CD8-positive, alpha-beta memory T cell (primary cell): Measurements from ENCODE around the gene PRKRA. TPM values are rescaled to one million over a fixed set of nuclear protein-coding genes. Genes with fewer than 3 reads are reported as not detected.

Experiments used
- CTCF ChIA-PET: fragments of 350-600 bp; sonication (Branson Sonifier 250); formaldehyde crosslinking; loops from one replicate; lab custom pipeline; 2021; ENCODE audit warnings: antibody characterized with exemption; lab: Charles Lee
- POLR2A ChIA-PET: fragments of 350-600 bp; sonication (Branson Sonifier 250); formaldehyde crosslinking; loops from one replicate; lab custom pipeline; 2021; ENCODE audit warnings: antibody characterized with exemption; lab: Charles Lee
- DNase-seq, 5 donors: peaks; one replicate each; pipeline versions ENCODE4 v3.0.0 to v3.0.0-alpha.2; 2020 to 2022; ENCODE audit warnings: mixed read lengths in 1 of 5
- H3K27ac ChIP-seq: one replicate; pipeline ENCODE4 v1.7.0; 2013; ENCODE audit warnings: low read depth, mild to moderate bottlenecking, low read length, moderate library complexity
- H3K27me3 ChIP-seq: 2 replicates; pipeline ENCODE4 v1.7.0; 2013; ENCODE audit warnings: low read length, mild to moderate bottlenecking; ENCODE audit not compliant: insufficient read depth, poor library complexity, severe bottlenecking
- H3K36me3 ChIP-seq: 2 replicates; pipeline ENCODE4 v1.7.0; 2013; ENCODE audit warnings: mild to moderate bottlenecking, low read length, moderate library complexity; ENCODE audit not compliant: insufficient read depth
- H3K4me1 ChIP-seq: 2 replicates; pipeline ENCODE4 v1.7.0; 2013; ENCODE audit warnings: mild to moderate bottlenecking, low read length, moderate library complexity; ENCODE audit not compliant: insufficient read depth
- H3K4me3 ChIP-seq: 2 replicates; pipeline ENCODE4 v1.7.0; 2013; ENCODE audit warnings: mild to moderate bottlenecking, low read length
- H3K9me3 ChIP-seq: 2 replicates; pipeline ENCODE4 v1.7.0; 2013; ENCODE audit warnings: mild to moderate bottlenecking, low read length
- H3K27ac Mint-ChIP-seq, 8 donors: one replicate each; pipeline ENCODE4 v1.8.0; 2020 to 2021; ENCODE audit warnings: mixed read lengths in 8 of 8, mild to moderate bottlenecking in 6 of 8, inconsistent platforms in 3 of 8, moderate library complexity in 3 of 8
- H3K27me3 Mint-ChIP-seq, 2 donors: one replicate each; pipeline ENCODE4 v1.8.0; 2020 to 2021; ENCODE audit warnings: mixed read lengths in 2 of 2, mild to moderate bottlenecking in 1 of 2, moderate library complexity in 1 of 2
- H3K36me3 Mint-ChIP-seq, 3 donors: one replicate each; pipeline ENCODE4 v1.8.0; 2020 to 2021; ENCODE audit warnings: mixed read lengths in 3 of 3, inconsistent platforms in 1 of 3, mild to moderate bottlenecking in 1 of 3
- H3K4me1 Mint-ChIP-seq, 3 donors: one replicate each; pipeline ENCODE4 v1.8.0; 2020 to 2021; ENCODE audit warnings: mixed read lengths in 3 of 3, inconsistent platforms in 1 of 3, mild to moderate bottlenecking in 1 of 3
- H3K4me3 Mint-ChIP-seq, 7 donors: one replicate each; pipeline ENCODE4 v1.8.0; 2020 to 2021; ENCODE audit warnings: mixed read lengths in 7 of 7, mild to moderate bottlenecking in 6 of 7, moderate library complexity in 4 of 7, inconsistent platforms in 2 of 7
- H3K9me3 Mint-ChIP-seq, 5 donors: one replicate each; pipeline ENCODE4 v1.8.0; 2020 to 2022; ENCODE audit warnings: mixed read lengths in 5 of 5, mild to moderate bottlenecking in 3 of 5, moderate library complexity in 2 of 5, inconsistent platforms in 1 of 5
- polyA plus RNA-seq: library from polyadenylated mRNA; unstranded; fragments of 300-500 nt; fragmentation: Illumina TruSeq; gene quantifications from one replicate; pipeline ENCODE4 v1.2.3, GENCODE V29; 2021
- total RNA-seq, 2 experiments: library from RNA; stranded (reverse); gene quantifications; one replicate each; pipeline ENCODE4 v1.2.3, GENCODE V29; 2021

Gene PRKRA
- 10 to 100 TPM; 48.4 to 48.5 TPM for total RNA-seq
- 58.0 TPM for polyA plus RNA-seq

DNA sequence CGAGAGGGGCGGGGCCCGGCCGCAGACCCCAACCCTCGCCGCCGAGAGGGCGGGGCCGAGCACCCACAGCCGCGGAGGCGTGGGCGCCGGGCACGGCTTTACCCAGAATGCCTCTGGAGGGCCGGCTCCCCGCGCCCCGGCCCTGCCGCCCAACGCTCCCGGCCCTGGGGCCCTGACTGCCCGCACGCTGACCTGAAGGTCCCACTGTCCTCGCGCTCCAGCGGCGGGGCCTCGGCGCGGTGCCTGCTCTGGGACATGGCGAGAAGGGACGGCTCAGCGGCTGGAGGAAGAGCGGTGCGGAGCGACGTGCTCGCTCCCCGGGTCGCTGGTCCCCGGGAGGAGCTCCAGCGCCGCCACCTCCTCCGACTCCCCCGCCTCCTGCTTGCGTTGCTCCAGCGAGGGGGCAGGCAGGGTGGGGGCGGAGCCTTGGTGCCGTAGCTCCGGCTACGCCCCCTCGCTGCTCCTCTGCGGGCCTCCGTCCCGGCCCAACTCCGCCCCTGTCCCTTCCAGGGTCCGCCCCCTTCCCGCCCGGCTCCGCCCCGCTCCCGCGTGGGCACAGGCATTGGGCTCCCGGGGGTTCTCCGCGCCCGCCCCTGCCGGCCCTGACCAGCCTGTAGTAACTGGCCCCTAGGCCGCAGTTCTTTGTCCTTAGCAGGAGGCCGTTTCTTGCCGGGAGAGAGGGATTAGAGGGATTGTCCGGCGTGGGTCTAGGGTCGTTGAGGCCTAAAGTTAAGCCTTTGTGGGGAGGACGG, at the start of gene PRKRA, which contains the start of gene PJVK:
PRKRA (minus strand) TSS at position 402 of the 752 bp plus-strand sequence; CDS start at position 257, 145 bp downstream.
PJVK (plus strand) TSS at position 605 of the 752 bp plus-strand sequence. CDS start 2,032 bp downstream, outside the sequence.
- Histone ChIP-seq H3K4me1 (peaks cover 25% of the 10 kb centered on the region), H3K27me3 (no peaks in the 10 kb centered on the region), H3K4me3 (peak within 1 kb of the TSS; percentile 64), H3K36me3 (peaks cover 12% of the 10 kb centered on the region), H3K9me3 (no peaks in the 10 kb centered on the region), H3K27ac (peak within 1 kb of the TSS; percentile 88)
- Mint-ChIP-seq H3K4me1 (peaks cover 27 to 38% (median 31%) of the 10 kb centered on the region in 3 donors), H3K27me3 (peaks cover 0 to 2% of the 10 kb centered on the region in 2 donors), H3K4me3 (peak within 1 kb of the TSS; percentile 86 to 96 (median 89)), H3K9me3 (no peaks in the 10 kb centered on the region), H3K36me3 (peaks cover 0 to 32% (median 11%) of the 10 kb centered on the region in 3 donors), H3K27ac (peak within 1 kb of the TSS; percentile 91 to 97 (median 96))
- POLR2A ChIA-PET = interaction anchor here (0.6 to 2.7 kb wide), 9 partner anchors 9 to 72 kb away, joined by 3 to 25 read pairs (median 4); no protein-coding TSS in a partner anchor
- peak; percentile 93 to 96 (median 95) for DNase-seq
- CTCF ChIA-PET = interaction anchor here (0.7 to 3.2 kb wide), 8 partner anchors 16 to 339 kb away, joined by 3 to 27 read pairs (median 4); partner anchors contain the start of genes PLEKHA3 and RBM45

DNA sequence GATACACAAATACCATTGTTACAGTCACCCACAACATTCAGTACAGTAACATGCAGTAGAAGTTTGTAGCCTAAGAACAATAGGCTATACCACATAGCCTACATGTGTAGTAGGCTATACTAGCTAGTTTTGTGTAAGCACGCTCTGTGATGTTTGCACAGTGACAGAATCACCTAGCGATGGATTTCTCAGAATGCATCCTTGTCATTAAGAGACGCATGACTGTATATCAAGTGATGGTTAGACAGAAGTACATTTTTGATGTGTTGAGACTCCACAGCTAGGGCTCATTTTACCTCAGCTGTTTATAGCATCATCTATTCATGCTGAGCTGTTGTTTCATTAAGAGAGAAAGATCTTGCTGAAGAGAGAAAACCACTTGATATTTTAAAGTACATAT, 48.7 kb upstream of the PRKRA start:
- Mint-ChIP-seq H3K27ac (peak overlapping the region in 3 of 8 donors; percentile 1 to 68 (median 54)), H3K4me1 (peaks cover 0 to 2% (median 0%) of the 10 kb centered on the region in 3 donors), H3K27me3 (no peaks in the 10 kb centered on the region), H3K4me3 (no peak overlapping the region), H3K9me3 (no peaks in the 10 kb centered on the region), H3K36me3 (peaks cover 4 to 88% (median 30%) of the 10 kb centered on the region in 3 donors)
- Histone ChIP-seq H3K27me3 (no peaks in the 10 kb centered on the region), H3K27ac (no peak overlapping the region), H3K36me3 (peaks cover 64% of the 10 kb centered on the region), H3K9me3 (no peaks in the 10 kb centered on the region), H3K4me3 (no peak overlapping the region), H3K4me1 (no peaks in the 10 kb centered on the region)
- CTCF ChIA-PET = no interaction called here
- no peak for DNase-seq
- POLR2A ChIA-PET = no interaction called here

DNA sequence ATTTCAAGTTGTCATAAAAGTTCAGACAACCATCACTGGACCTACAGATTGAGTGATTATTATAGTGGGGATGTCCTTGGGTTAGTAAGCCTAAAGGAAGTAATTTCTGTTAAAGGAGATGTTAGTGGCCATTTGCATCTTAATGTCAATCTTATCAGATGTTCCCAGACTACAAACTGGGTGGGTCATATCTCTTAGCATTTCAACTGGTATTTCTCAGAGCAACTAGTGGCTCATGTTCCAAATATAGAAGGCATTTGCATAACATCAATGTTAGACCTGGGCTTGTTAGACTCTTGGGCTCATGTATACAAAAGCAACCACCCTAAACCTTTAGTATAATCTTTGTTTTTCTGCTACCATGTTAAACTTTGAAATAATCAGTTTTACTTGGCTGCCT, 47.2 kb upstream of the PRKRA start:
- H3K36me3 Mint-ChIP-seq = peaks cover 6 to 89% (median 33%) of the 10 kb centered on the region in 3 donors
- POLR2A ChIA-PET = no interaction called here
- DNase-seq = no peak

GRCh38 chr2:178496049-178496448, 45.1 kb upstream of the PRKRA start:
- Mint-ChIP-seq H3K27ac (no peak overlapping the region), H3K9me3 (no peaks in the 10 kb centered on the region), H3K4me3 (no peak overlapping the region), H3K36me3 (peaks cover 12 to 85% (median 30%) of the 10 kb centered on the region in 3 donors), H3K4me1 (peaks cover 0 to 2% (median 0%) of the 10 kb centered on the region in 3 donors), H3K27me3 (no peaks in the 10 kb centered on the region)
- Histone ChIP-seq H3K27me3 (no peaks in the 10 kb centered on the region), H3K4me1 (no peaks in the 10 kb centered on the region), H3K27ac (no peak overlapping the region), H3K9me3 (no peaks in the 10 kb centered on the region), H3K36me3 (peaks cover 58% of the 10 kb centered on the region), H3K4me3 (no peak overlapping the region)
- DNase-seq = no peak
- ChIA-PET POLR2A (no interaction called here), CTCF (interaction anchor here (0.7 to 1.6 kb wide), 2 partner anchors 82 to 99 kb away, joined by 3 to 5 read pairs; no protein-coding TSS in a partner anchor)

More for the DNA sequence above, 47.2 kb upstream of the PRKRA start:
- Histone ChIP-seq H3K4me1 (no peaks in the 10 kb centered on the region), H3K9me3 (no peaks in the 10 kb centered on the region), H3K4me3 (no peak overlapping the region), H3K36me3 (peaks cover 69% of the 10 kb centered on the region), H3K27me3 (no peaks in the 10 kb centered on the region), H3K27ac (no peak overlapping the region)
- H3K4me3 Mint-ChIP-seq = no peak overlapping the region
- no peaks in the 10 kb centered on the region for H3K27me3 Mint-ChIP-seq
- H3K9me3 Mint-ChIP-seq = no peaks in the 10 kb centered on the region
- peak overlapping the region in 1 of 8 donors; percentile 32 for H3K27ac Mint-ChIP-seq
- H3K4me1 Mint-ChIP-seq = peaks cover 0 to 2% (median 0%) of the 10 kb centered on the region in 3 donors
- CTCF ChIA-PET = no interaction called here

- Histone ChIP-seq H3K4me3 (no peak overlapping the region), H3K9me3 (no peaks in the 10 kb centered on the region), H3K4me1 (no peaks in the 10 kb centered on the region), H3K27ac (no peak overlapping the region), H3K27me3 (no peaks in the 10 kb centered on the region), H3K36me3 (peaks cover 52% of the 10 kb centered on the region)
- Mint-ChIP-seq H3K27me3 (no peaks in the 10 kb centered on the region), H3K4me1 (peaks cover 22 to 30% (median 28%) of the 10 kb centered on the region in 3 donors), H3K4me3 (no peak overlapping the region), H3K27ac (no peak overlapping the region), H3K36me3 (peaks cover 9 to 87% (median 35%) of the 10 kb centered on the region in 3 donors), H3K9me3 (no peaks in the 10 kb centered on the region)
- ChIA-PET POLR2A (interaction anchor here (1.6 kb wide), 1 partner anchor 9 kb away, joined by 3 read pairs; no protein-coding TSS in a partner anchor), CTCF (no interaction called here)
- DNase-seq = no peak
Observed at GRCh38 chr2:178491612-178492011, 40.6 kb upstream of the PRKRA start.

- peaks cover 0 to 46% (median 27%) of the 10 kb centered on the region in 3 donors for H3K36me3 Mint-ChIP-seq
- H3K4me1 Mint-ChIP-seq = peaks cover 59 to 83% (median 81%) of the 10 kb centered on the region in 3 donors
- no peaks in the 10 kb centered on the region for H3K9me3 ChIP-seq
- H3K4me3 Mint-ChIP-seq = no peak overlapping the region
- H3K27ac Mint-ChIP-seq = peak overlapping the region in 2 of 8 donors; percentile 34 to 79
- H3K36me3 ChIP-seq = peaks cover 15% of the 10 kb centered on the region
- CTCF ChIA-PET = no interaction called here
- H3K9me3 Mint-ChIP-seq = no peaks in the 10 kb centered on the region
- H3K27me3 ChIP-seq = no peaks in the 10 kb centered on the region
- no peak for DNase-seq
- no peaks in the 10 kb centered on the region for H3K27me3 Mint-ChIP-seq
- H3K27ac ChIP-seq = no peak overlapping the region
- H3K4me1 ChIP-seq = peaks cover 31% of the 10 kb centered on the region
- no peak overlapping the region for H3K4me3 ChIP-seq
- POLR2A ChIA-PET = no interaction called here
Observed at GRCh38 chr2:178485356-178485755, 34.4 kb upstream of the PRKRA start.

- Histone ChIP-seq H3K27ac (no peak overlapping the region), H3K4me1 (peaks cover 37% of the 10 kb centered on the region), H3K4me3 (no peak overlapping the region), H3K9me3 (no peaks in the 10 kb centered on the region), H3K36me3 (peaks cover 9% of the 10 kb centered on the region), H3K27me3 (no peaks in the 10 kb centered on the region)
- Mint-ChIP-seq H3K27me3 (no peaks in the 10 kb centered on the region), H3K4me3 (no peak overlapping the region), H3K4me1 (peaks cover 55 to 81% (median 80%) of the 10 kb centered on the region in 3 donors), H3K27ac (peak overlapping the region in 3 of 8 donors; percentile 3 to 40 (median 25)), H3K9me3 (no peaks in the 10 kb centered on the region), H3K36me3 (peaks cover 0 to 39% (median 23%) of the 10 kb centered on the region in 3 donors)
- POLR2A ChIA-PET = no interaction called here
- CTCF ChIA-PET = no interaction called here
- no peak for DNase-seq
Observed at GRCh38 chr2:178484245-178485041, 33.5 kb upstream of the PRKRA start.
